AG04449 (cell line): ENCODE measurements around the gene UBTD1.
A peak's percentile ranks its signal among the peaks of the same experiment; 100 is the strongest.
"Not testable (repeated sequence)": the region's sequence is repeated elsewhere in the genome, so short reads cannot be mapped to it uniquely, and the experiment has no call there.

Experiments used
- CTCF ChIA-PET: fragments of 350-600 bp; formaldehyde crosslinking; extraction: SDS; loops from one replicate; lab custom pipeline; 2021; ENCODE audit warnings: antibody characterized with exemption; lab: Yijun Ruan, JAX
- POLR2A ChIA-PET: fragments of 400-600, 350-600 bp; formaldehyde crosslinking; extraction: SDS; loops from one replicate; lab custom pipeline; 2020; ENCODE audit warnings: antibody characterized with exemption, inconsistent platforms; lab: Yijun Ruan, JAX
- DNase-seq: peaks from one replicate; pipeline ENCODE4 v3.0.0-alpha.2; 2010; ENCODE audit warnings: low read depth, low spot score
- H3K4me3 ChIP-seq: 2 replicates; pipeline ENCODE4 v1.5.1; 2011; ENCODE audit warnings: low read depth, mild to moderate bottlenecking, control low read depth, low read length
- CTCF ChIP-seq: IDR thresholded peaks from one replicate; pipeline ENCODE4 v1.5.1; 2011; ENCODE audit warnings: mild to moderate bottlenecking, moderate library complexity, low read length, control low read depth, inconsistent platforms; ENCODE audit not compliant: insufficient read depth; ENCODE audit errors: missing control alignments

Gene UBTD1

GRCh38 chr10:97549587-97550322, 51.0 kb downstream of the UBTD1 start:
- no peak for DNase-seq
- H3K4me3 ChIP-seq, result no peak overlapping the region
- ChIA-PET POLR2A (no interaction called here), CTCF (interaction anchor here (1.1 to 10.3 kb wide), 4 partner anchors 12 to 86 kb away, joined by 3 to 188 read pairs (median 154); partner anchors contain the start of gene ANKRD2)
- TF ChIP-seq CTCF, result no peak

GRCh38 chr10:97550336-97551149, 51.8 kb downstream of the UBTD1 start:
- no peak for DNase-seq
- POLR2A ChIA-PET, result no interaction called here
- CTCF ChIA-PET, result interaction anchor here (0.6 to 10.3 kb wide), 8 partner anchors 11 to 180 kb away, joined by 3 to 188 read pairs (median 5); partner anchors contain the start of gene ANKRD2
- TF ChIP-seq CTCF, result no peak
- no peak overlapping the region for H3K4me3 ChIP-seq

- DNase-seq, result no peak
- no peak overlapping the region for H3K4me3 ChIP-seq
- TF ChIP-seq CTCF, result no peak
- CTCF ChIA-PET, result interaction anchor here (0.6 to 10.3 kb wide), 10 partner anchors 11 to 179 kb away, joined by 3 to 188 read pairs (median 5); partner anchors contain the start of genes ANKRD2, RRP12 and UBTD1
- POLR2A ChIA-PET, result no interaction called here
Observed at GRCh38 chr10:97551271-97551670, 52.5 kb downstream of the UBTD1 start.

GRCh38 chr10:97553575-97554031, 54.9 kb downstream of the UBTD1 start:
- H3K4me3 ChIP-seq, result no peak overlapping the region
- POLR2A ChIA-PET, result interaction anchor here (0.8 to 1.4 kb wide), 3 partner anchors 11 to 100 kb away, joined by 3 to 5 read pairs (median 4); no protein-coding TSS in a partner anchor
- no peak for DNase-seq
- CTCF ChIA-PET, result interaction anchor here (0.7 to 10.3 kb wide), 37 partner anchors 8 to 173 kb away, joined by 3 to 188 read pairs (median 4); partner anchors contain the start of genes ANKRD2, HOGA1 and UBTD1
- peak; percentile 96 for TF ChIP-seq CTCF

- CTCF ChIA-PET, result interaction anchor here (0.8 to 10.3 kb wide), 30 partner anchors 8 to 173 kb away, joined by 3 to 188 read pairs (median 4); partner anchors contain the start of genes ANKRD2, HOGA1 and UBTD1
- not testable (repeated sequence) for H3K4me3 ChIP-seq, DNase-seq
- POLR2A ChIA-PET, result interaction anchor here (0.8 to 1.4 kb wide), 3 partner anchors 12 to 101 kb away, joined by 3 to 5 read pairs (median 4); no protein-coding TSS in a partner anchor
Observed at GRCh38 chr10:97554336-97554735, 55.6 kb downstream of the UBTD1 start.

GRCh38 chr10:97555541-97555940, 56.8 kb downstream of the UBTD1 start:
- CTCF ChIA-PET, result interaction anchor here (3.4 to 10.3 kb wide), 5 partner anchors 11 to 92 kb away, joined by 25 to 188 read pairs (median 150); partner anchors contain the start of genes ANKRD2 and UBTD1
- DNase-seq, H3K4me3 ChIP-seq, POLR2A ChIA-PET: not testable (repeated sequence)

GRCh38 chr10:97560731-97561381, 62.1 kb downstream of the UBTD1 start:
- CTCF ChIA-PET, result interaction anchor here (3.2 kb wide), 1 partner anchor 12 kb away, joined by 13 read pairs; the partner anchor contains the start of gene ANKRD2
- POLR2A ChIA-PET, DNase-seq, H3K4me3 ChIP-seq: not testable (repeated sequence)

GRCh38 chr10:97561386-97562077, 62.8 kb downstream of the UBTD1 start:
- H3K4me3 ChIP-seq, DNase-seq, POLR2A ChIA-PET: not testable (repeated sequence)
- CTCF ChIA-PET, result interaction anchor here (0.7 to 1.3 kb wide), 2 partner anchors 8 to 11 kb away, joined by 3 to 5 read pairs; no protein-coding TSS in a partner anchor

- CTCF ChIA-PET, result interaction anchor here (0.7 to 1.3 kb wide), 2 partner anchors 9 to 11 kb away, joined by 3 to 5 read pairs; no protein-coding TSS in a partner anchor
- H3K4me3 ChIP-seq, POLR2A ChIA-PET, DNase-seq: not testable (repeated sequence)
Observed at GRCh38 chr10:97562329-97562728, 63.6 kb downstream of the UBTD1 start.
